Mesendoderm (in vitro differentiated cells): ENCODE data around the gene FANK1.
"Not testable (repeated sequence)": the region's sequence is repeated elsewhere in the genome, so short reads cannot be mapped to it uniquely, and the experiment has no call there.

Experiments
- DNase-seq: peaks from one replicate; pipeline ENCODE4 v3.0.0; 2013
- H2AK5ac ChIP-seq: 2 replicates; pipeline ENCODE4 v1.6.1; 2013; ENCODE audit warnings: low read length, inconsistent platforms
- H2BK120ac ChIP-seq: 2 replicates; pipeline ENCODE4 v1.6.1; 2013; ENCODE audit warnings: low read depth, mild to moderate bottlenecking, low read length, moderate library complexity, mixed read lengths
- H2BK15ac ChIP-seq: replicated peaks from 2 replicates; pipeline ENCODE4 v1.6.1; 2013; ENCODE audit warnings: low read depth, mild to moderate bottlenecking, moderate library complexity
- H2BK5ac ChIP-seq: 2 replicates; pipeline ENCODE4 v1.6.1; 2013; ENCODE audit warnings: low read length, inconsistent platforms
- H3K18ac ChIP-seq: 2 replicates; pipeline ENCODE4 v1.6.1; 2013; ENCODE audit warnings: mild to moderate bottlenecking, low read length, mixed read lengths
- H3K23ac ChIP-seq: one replicate; pipeline ENCODE4 v1.6.1; 2013; ENCODE audit warnings: low read length
- H3K27ac ChIP-seq: 2 replicates; pipeline ENCODE4 v1.5.1; 2013; ENCODE audit warnings: low read depth, mild to moderate bottlenecking, inconsistent platforms, low read length, moderate library complexity
- H3K27me3 ChIP-seq: 2 replicates; pipeline ENCODE4 v1.6.1; 2013; ENCODE audit warnings: low read length, control low read depth, mild to moderate bottlenecking, inconsistent platforms; ENCODE audit not compliant: insufficient read depth, poor library complexity
- H3K36me3 ChIP-seq: 2 replicates; pipeline ENCODE4 v1.6.1; 2013; ENCODE audit warnings: low read length, inconsistent platforms; ENCODE audit not compliant: control insufficient read depth, insufficient read depth
- H3K4ac ChIP-seq: one replicate; pipeline ENCODE4 v1.6.1; 2013; ENCODE audit warnings: low read depth, mild to moderate bottlenecking, low read length, moderate library complexity
- H3K4me1 ChIP-seq: 2 replicates; pipeline ENCODE4 v1.6.1; 2013; ENCODE audit warnings: low read depth, low read length, inconsistent platforms; ENCODE audit not compliant: control insufficient read depth
- H3K4me2 ChIP-seq: 2 replicates; pipeline ENCODE4 v1.6.1; 2013; ENCODE audit warnings: low read length
- H3K4me3 ChIP-seq: 2 replicates; pipeline ENCODE4 v1.5.1; 2013; ENCODE audit warnings: mild to moderate bottlenecking, low read length
- H3K56ac ChIP-seq: one replicate; pipeline ENCODE4 v1.6.1; 2013; ENCODE audit warnings: low read length
- H3K79me1 ChIP-seq: 2 replicates; pipeline ENCODE4 v1.6.1; 2013; ENCODE audit warnings: low read length, inconsistent platforms
- H3K79me2 ChIP-seq: 2 replicates; pipeline ENCODE4 v1.6.1; 2013; ENCODE audit warnings: mild to moderate bottlenecking, low read length; ENCODE audit not compliant: control insufficient read depth, insufficient read depth
- H3K9ac ChIP-seq: 2 replicates; pipeline ENCODE4 v1.6.1; 2013; ENCODE audit warnings: low read length, inconsistent platforms
- H4K5ac ChIP-seq: one replicate; pipeline ENCODE4 v1.6.1; 2013; ENCODE audit warnings: low read length
- H4K8ac ChIP-seq: one replicate; pipeline ENCODE4 v1.6.1; 2013; ENCODE audit warnings: low read depth, mild to moderate bottlenecking, control low read depth, low read length, moderate library complexity
- WGBS: extraction: QIAGEN DNeasy Blood & Tissue Kit; methylation state at CpG from one replicate; pipeline ENCODE4 v1.1.7; 2013; ENCODE audit warnings: low lambda C conversion rate, missing lambda C conversion rate; ENCODE audit not compliant: insufficient coverage; ENCODE audit errors: extremely low coverage; 5-methylcytosine and 5-hydroxymethylcytosine counted together

FANK1 gene

GRCh38 chr10:125913277-125913676, 16.9 kb downstream of the FANK1 start:
- not testable (repeated sequence) for H3K4me2 ChIP-seq, H3K56ac ChIP-seq, H3K36me3 ChIP-seq, H2AK5ac ChIP-seq, H4K8ac ChIP-seq, H4K5ac ChIP-seq, H2BK5ac ChIP-seq, H3K79me2 ChIP-seq, H2BK15ac ChIP-seq, H3K27ac ChIP-seq, H3K4me3 ChIP-seq, H3K4ac ChIP-seq, H3K9ac ChIP-seq, H3K18ac ChIP-seq, H3K27me3 ChIP-seq, H3K4me1 ChIP-seq, H3K79me1 ChIP-seq, H3K23ac ChIP-seq, H2BK120ac ChIP-seq
- DNase-seq, result peak; percentile 42
- no CpG with 5 or more reads among the region's 6 CpGs for WGBS

DNA sequence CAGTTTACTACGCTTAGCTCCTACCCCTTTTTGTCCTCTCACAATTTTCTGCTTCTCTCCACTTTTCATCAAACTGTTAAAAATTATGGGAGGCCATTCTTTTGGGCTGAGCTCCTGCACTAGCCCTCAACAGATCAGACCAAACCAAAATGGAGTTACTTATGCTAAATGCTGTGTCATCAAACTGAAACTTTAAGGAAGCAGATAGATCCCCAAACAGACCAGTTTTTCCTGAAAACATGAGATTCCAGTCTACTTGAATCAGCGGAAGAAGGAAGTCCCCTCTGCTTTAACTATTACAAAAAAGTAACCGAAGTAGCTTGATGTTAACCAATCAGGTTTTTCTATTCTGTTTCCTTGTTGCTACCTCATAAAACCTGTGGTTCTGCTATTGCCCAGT, 20.6 kb downstream of the FANK1 start:
- Histone ChIP-seq H3K79me1 (no peaks in the 10 kb centered on the region), H2BK15ac (no peak overlapping the region), H3K4me3 (no peak overlapping the region), H3K79me2 (no peaks in the 10 kb centered on the region), H2BK5ac (no peak overlapping the region), H2BK120ac (no peak overlapping the region), H4K5ac (no peak overlapping the region), H3K4me2 (no peak overlapping the region), H3K18ac (no peak overlapping the region), H3K9ac (no peak overlapping the region), H3K23ac (no peak overlapping the region), H3K4ac (no peak overlapping the region), H2AK5ac (no peak overlapping the region), H3K56ac (no peak overlapping the region), H3K4me1 (no peaks in the 10 kb centered on the region), H4K8ac (no peak overlapping the region), H3K27me3 (no peaks in the 10 kb centered on the region), H3K36me3 (no peaks in the 10 kb centered on the region), H3K27ac (no peak overlapping the region)
- no peak for DNase-seq
- no CpG with 5 or more reads among the region's 3 CpGs for WGBS

DNA sequence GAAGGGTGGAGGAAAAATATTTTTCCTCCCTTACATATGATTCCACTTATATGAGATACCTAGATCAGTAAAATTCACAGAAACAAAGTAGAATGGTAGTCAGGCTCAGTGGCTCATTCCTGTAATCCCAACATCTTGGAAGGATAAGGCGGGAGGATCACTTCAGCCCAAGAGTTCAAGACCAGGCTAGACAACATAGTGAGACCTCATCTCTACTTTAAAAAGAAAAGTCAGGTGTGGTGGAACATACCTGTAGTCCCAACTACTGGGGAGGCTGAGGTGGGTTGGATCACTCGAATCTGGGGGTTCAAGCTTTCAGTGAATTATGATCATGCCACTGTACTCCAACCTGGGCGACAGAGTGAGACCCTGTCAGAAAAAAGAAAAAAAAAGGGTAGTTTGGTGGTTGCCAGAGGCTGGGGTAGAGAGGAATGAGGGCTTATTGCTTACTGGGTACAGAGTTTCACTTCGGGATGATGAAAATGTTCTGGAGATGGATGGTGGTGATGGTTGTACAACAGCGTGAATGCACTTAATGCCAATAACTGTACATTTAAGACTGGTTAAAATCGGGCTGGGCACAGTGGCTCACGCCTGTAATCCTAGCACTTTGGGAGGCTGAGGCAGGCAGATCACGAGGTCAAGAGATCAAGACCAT, 21.5 kb downstream of the FANK1 start:
- not testable (repeated sequence) for DNase-seq, H3K36me3 ChIP-seq, H3K4me2 ChIP-seq, H2BK5ac ChIP-seq, H2BK120ac ChIP-seq, H3K4ac ChIP-seq, H3K56ac ChIP-seq, H3K79me1 ChIP-seq, H4K5ac ChIP-seq, H3K18ac ChIP-seq, H2AK5ac ChIP-seq, H4K8ac ChIP-seq, H3K79me2 ChIP-seq, H2BK15ac ChIP-seq, H3K27me3 ChIP-seq, H3K9ac ChIP-seq, H3K4me1 ChIP-seq, H3K27ac ChIP-seq, H3K23ac ChIP-seq
- WGBS, result no CpG with 5 or more reads among the region's 8 CpGs
- H3K4me3 ChIP-seq, result peak overlapping the region; percentile 26

DNA sequence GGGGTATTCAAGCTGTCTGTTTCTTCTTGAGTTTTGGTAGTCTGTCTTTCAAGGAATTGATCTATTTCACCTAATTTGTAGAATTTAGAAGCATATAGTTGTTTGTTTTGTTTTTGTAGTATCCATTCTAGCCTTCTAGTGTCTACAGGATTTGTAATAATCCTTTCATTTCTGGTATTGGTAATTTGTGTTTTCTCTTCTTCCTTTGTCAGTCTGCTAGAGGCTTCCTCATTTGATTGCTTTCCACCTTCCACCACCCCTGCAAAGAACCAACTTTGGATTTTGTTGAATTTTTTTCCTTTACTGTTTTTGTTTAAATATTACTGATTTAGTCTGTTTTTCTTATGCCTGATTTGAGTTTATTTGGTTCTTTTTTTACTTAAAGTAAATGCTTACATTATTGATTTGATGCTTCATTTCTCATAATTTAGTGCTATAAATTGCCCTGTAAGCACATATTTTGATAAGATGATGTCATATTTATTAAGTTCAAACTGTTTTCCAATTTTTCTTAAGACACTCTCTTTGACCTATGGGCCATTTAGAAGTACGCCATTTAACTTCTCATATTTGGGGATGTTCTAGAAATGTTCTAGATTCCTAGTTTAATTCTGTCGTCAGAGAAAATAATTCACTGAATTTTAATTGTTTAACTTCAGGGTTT, 25.4 kb downstream of the FANK1 start:
- not testable (repeated sequence) for H2BK120ac ChIP-seq, H2AK5ac ChIP-seq, H3K23ac ChIP-seq, H3K18ac ChIP-seq, H2BK15ac ChIP-seq, H3K9ac ChIP-seq, H3K79me2 ChIP-seq, H3K27me3 ChIP-seq, H3K27ac ChIP-seq, H3K4ac ChIP-seq, DNase-seq, H3K4me1 ChIP-seq, H3K36me3 ChIP-seq, H3K4me3 ChIP-seq, H3K56ac ChIP-seq, H4K8ac ChIP-seq, H3K79me1 ChIP-seq, H4K5ac ChIP-seq, H3K4me2 ChIP-seq, H2BK5ac ChIP-seq
- no CpG with 5 or more reads among the region's 2 CpGs for WGBS

DNA sequence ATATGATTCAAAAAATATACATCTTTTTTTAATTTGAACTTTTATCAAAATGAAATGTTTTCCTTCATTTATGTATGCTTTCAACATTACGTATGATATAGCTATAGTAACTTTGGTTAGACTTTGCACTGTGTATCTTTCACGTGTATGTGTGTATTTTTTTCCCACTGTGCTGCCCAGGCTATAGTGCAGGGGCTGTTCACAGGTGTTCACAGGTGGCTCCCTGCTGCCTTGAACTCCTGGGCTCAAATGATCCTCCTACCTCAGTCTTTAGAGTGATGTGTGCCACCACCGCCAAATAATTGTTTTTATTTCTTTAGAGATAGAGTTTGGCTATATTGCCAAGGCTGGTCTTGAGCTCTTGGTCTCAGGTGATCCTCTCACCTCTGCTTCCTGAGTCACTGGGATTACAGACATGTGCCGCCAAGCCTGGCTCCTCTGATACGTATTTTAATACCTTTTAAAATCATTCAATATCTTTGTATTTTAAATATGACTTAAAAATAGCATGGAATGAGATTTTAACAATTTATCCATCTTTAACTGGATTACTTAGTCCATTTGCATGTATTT, 29.0 kb downstream of the FANK1 start:
- no peak overlapping the region for H3K18ac ChIP-seq
- no peaks in the 10 kb centered on the region for H3K79me1 ChIP-seq
- H3K56ac ChIP-seq, result no peak overlapping the region
- no peak overlapping the region for H3K9ac ChIP-seq
- H3K23ac ChIP-seq, result no peak overlapping the region
- no peaks in the 10 kb centered on the region for H3K4me1 ChIP-seq
- no peaks in the 10 kb centered on the region for H3K79me2 ChIP-seq
- H3K27ac ChIP-seq, result no peak overlapping the region
- no peak overlapping the region for H3K4me2 ChIP-seq
- no peaks in the 10 kb centered on the region for H3K27me3 ChIP-seq
- no peak for DNase-seq
- H3K36me3 ChIP-seq, result no peaks in the 10 kb centered on the region
- H4K5ac ChIP-seq, result no peak overlapping the region
- H4K8ac ChIP-seq, result no peak overlapping the region
- H2BK5ac ChIP-seq, result no peak overlapping the region
- no peak overlapping the region for H2AK5ac ChIP-seq
- H2BK15ac ChIP-seq, result no peak overlapping the region
- H3K4me3 ChIP-seq, result no peak overlapping the region
- no peak overlapping the region for H3K4ac ChIP-seq
- H2BK120ac ChIP-seq, result no peak overlapping the region
- no CpG with 5 or more reads among the region's 5 CpGs for WGBS
